HG02973 (cell line): ENCODE data around the gene FAM193B.
A peak's percentile ranks its signal among the peaks of the same experiment; 100 is the strongest.

Source experiments
- ATAC-seq: cut with Tn5 transposase; IDR thresholded peaks from one replicate; pipeline ENCODE4 v1.9.1; 2021; ENCODE audit warnings: moderate library complexity; ENCODE audit not compliant: unreplicated experiment

Gene FAM193B

DNA sequence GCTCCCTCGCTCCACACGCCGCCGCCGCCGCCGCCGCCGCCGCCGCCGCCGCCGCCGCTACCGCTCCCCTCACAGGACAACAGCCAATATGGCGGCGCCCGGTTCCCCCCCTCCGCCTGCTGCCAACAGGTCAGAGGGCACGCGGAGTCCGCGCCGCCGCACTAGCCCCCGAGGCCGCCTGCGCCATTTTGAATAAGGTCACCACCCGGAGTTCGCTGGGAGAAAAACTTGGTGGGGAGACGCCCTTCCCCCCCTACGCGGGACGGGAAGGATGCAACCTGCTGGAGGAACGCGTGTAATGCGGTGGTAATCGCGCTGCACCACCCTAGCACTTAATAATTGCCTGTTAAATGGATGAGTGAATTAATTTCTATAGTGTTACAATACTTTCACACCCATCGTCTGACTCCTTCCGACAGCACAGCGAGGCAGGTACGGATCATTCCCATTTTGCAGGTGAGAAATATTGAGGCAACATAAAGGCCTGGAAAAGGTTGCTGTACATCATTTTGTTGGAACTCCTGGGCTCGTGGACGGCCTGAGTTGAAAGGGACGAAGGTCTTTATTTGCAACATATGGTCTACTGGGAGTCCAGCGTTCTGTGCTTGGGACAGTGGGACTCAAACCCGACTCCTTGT, at the start of gene FAM193B:
TSS of gene FAM193B (minus strand) at position 90 of the 638 bp plus-strand sequence. CDS start 105 bp downstream, outside the sequence.
- ATAC-seq = peak; percentile 85

DNA sequence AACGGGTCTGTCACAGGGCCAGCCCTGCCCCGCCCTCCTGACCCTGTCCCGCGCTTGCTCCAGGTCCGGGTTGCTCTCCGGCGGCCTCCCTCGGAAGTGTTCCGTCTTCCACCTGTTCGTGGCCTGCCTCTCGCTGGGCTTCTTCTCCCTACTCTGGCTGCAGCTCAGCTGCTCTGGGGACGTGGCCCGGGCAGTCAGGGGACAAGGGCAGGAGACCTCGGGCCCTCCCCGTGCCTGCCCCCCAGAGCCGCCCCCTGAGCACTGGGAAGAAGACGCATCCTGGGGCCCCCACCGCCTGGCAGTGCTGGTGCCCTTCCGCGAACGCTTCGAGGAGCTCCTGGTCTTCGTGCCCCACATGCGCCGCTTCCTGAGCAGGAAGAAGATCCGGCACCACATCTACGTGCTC, 49.8 kb upstream of the FAM193B start:
- no peak for ATAC-seq

DNA sequence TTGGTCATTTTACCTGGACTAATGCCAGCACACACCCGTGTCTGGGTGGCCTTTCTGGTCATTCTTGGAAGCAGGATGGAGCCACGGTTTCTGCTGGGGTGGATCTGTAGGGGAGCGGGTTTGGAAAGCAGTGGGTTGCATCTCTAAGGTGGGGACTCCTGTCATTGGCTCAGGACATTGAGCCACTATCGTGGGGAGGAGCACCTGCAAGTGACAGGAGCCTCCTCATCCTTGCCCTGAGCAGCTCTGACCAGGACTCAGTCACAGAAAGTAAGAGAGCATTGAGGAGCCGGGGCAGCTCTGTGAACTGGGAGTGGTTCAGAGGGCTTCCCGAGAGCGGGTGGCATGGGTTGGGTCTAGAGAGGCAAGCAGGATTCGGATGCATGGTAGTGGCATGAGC, 49.3 kb upstream of the FAM193B start:
- ATAC-seq = no peak

DNA sequence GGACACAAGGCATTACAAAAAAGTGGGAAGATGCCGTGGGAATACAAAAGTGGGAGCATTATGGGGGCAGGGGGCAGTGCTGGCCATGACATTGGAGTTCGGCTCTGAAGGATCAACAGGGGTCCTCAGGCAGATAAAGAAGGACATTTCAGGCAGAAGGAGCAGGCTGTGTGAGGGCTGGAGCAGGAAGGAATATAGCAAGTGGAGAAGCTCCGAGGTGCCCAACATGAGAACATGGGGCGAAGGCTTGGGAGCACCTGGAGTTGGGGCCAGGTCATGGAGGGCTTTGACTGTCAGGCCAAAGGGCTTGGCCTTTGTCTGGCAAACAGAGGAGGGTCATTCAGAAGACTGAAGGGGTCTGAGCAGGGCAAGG, 48.1 kb upstream of the FAM193B start:
- ATAC-seq = no peak

DNA sequence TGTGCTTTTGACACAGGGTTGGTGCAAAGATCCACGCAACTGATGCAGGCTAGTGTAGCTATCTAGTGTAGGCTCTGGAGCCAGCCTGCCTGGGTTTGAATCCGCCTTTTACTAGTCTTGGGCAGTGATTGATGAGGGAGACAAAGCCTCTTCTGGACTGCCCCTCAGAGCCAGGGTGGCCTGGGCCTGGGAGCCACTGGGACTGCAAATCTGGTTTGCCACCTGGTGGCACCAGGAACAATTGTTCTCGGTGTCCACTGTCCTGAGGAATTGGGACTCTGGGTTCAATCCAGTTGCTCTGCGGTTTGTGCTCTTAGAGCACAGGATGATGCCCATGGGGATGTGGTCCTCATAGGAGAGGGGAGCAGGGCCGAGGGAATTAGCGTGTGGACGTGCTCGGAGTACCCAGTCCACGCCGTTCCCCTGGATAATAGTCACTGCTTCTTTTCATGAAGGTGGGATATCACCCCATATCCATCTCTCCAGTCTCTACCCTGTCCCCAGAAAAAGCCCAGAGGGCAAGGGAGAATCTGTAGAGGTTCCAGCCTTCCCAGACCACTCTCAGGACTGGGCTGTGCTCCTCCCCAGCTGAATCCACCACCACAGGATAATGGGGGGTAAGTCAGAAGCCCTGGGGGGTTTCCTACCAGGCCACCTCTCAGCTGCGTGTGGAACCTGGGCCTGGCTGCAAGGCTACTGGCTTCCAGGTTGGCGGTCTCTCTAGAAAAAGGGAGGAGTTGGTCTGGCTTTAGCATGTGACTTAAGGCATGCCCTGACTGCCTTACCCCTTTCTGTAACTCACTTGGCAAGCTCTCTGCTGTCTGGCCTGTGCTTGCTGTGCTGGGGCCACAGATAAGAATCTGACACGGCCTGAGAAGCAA, 47.5 kb upstream of the FAM193B start:
- no peak for ATAC-seq

DNA sequence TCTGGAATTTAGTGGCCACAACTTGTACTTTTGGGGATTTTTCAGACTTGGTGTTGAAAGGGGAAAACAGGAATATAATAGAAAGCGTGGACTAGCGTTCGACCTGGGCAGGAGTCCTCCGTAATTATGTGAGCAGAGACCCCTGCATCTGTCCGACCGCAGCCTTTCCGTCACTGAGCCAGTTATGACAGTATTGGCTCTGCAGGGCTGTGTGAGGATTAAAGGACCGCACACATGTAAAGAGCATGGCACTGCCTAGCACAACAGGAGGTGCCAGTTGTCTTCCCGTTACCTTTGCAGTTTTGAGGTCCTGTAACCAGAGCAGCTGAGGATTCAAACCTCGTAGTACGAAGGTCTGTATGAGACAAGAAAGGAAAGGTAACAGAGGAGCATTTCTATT, 46.8 kb upstream of the FAM193B start:
- ATAC-seq = no peak

DNA sequence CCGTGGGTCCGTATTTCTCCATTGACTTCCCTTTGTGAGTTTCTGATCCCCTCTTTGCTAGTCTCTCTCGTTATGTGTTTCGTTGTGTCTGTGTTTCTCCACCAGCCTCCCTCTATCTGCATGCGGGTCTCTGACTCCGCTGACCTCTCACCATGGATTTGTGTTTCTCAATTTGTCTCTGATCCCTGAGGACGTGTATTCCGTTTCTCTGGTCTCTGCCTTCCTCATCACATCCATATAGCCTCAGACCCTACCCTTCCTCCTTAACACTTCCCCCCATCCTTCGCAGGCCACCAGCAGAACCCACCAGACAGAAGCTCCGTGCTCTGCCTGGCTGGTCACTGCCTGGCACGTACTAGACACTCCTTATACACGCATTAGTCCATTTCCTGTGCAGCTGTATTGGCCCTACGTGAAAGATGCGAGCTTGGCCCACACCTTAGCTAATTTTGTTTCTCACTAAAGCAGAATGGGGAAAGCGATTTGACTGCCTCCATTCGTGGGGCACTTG, 46.2 kb upstream of the FAM193B start:
- peak; percentile 2 for ATAC-seq

DNA sequence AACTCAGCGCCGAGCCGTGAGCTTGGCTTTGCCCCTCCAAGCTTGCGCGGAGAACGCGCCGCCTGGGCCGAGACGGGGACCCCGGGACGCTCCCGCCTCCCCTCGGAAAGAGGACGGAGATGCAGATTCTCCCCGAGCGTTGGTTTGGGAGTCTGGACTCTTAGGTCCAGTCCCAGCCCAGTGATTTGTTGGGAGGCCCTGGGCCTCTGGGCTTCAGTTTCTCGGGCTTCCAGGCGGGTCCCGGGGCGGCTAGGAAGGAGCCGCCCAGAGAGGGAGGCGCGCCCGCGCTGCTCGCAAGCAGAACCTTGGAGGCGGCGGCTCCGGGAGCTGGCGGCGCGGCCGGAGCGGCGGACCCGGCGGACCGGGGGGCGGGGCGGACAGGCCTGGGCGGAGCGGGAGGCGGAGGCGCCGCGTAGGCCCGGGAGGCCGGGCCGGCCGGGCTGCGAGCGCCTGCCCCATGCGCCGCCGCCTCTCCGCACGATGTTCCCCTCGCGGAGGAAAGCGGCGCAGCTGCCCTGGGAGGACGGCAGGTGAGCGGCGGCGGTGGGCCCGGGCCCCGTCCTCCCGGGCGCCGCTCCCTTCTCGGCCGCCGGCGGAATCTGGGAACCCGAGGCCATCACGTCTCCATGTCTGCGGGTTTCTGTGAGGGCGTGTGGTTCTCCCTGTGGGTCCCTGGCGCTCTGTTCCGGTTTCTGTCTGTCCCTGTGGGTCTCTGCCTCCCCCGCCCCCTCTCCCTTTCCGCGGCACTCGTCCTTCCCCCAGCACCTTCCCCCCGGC, 45.6 kb upstream of the FAM193B start, which contains the start of gene B4GALT7:
TSS of gene B4GALT7 (plus strand) at position 402 of the 777 bp plus-strand sequence. CDS start at position 481, 79 bp downstream.
- ATAC-seq = peak; percentile 86

DNA sequence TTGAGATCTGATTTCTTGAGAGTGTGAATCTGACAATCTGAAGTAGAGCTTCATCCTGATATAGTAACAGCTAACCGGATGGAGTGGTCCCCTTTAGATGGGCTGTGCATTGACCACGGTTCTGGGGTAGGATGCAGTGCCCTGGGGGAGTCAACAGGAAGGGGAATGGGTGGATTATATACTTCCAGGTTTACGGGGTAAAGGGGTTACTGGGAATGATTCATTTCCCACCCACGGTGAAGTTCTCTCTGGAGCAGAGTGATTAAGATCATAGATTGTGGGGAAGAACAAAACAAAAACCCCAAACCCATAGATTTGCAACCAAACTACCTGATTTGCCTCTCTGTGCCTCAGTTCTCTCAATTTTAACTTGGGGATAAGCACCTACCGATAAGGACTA, 44.1 kb upstream of the FAM193B start:
- no peak for ATAC-seq

DNA sequence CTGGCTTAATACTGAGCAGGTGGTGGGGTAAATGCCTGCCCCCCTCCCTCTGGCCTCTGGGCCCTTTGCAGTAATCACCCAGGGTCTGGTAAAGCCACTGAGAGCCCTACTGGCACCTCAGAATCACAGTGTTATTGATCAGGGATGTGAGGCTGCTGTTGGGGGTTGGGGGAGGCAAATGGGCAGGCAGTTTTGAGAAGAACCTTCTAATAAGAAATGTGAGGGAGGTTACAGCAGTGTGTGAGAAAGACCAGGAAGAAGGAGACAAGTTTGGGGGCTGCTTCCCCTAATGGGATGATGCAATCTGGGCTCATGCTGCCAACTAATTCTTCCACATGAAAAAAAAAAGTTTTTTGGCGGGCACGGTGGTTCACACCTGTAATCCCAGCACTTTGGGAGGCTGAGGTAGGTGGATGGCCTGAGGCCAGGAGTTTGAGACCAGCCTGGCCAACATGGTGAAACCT, 42.4 kb upstream of the FAM193B start:
- ATAC-seq = no peak

DNA sequence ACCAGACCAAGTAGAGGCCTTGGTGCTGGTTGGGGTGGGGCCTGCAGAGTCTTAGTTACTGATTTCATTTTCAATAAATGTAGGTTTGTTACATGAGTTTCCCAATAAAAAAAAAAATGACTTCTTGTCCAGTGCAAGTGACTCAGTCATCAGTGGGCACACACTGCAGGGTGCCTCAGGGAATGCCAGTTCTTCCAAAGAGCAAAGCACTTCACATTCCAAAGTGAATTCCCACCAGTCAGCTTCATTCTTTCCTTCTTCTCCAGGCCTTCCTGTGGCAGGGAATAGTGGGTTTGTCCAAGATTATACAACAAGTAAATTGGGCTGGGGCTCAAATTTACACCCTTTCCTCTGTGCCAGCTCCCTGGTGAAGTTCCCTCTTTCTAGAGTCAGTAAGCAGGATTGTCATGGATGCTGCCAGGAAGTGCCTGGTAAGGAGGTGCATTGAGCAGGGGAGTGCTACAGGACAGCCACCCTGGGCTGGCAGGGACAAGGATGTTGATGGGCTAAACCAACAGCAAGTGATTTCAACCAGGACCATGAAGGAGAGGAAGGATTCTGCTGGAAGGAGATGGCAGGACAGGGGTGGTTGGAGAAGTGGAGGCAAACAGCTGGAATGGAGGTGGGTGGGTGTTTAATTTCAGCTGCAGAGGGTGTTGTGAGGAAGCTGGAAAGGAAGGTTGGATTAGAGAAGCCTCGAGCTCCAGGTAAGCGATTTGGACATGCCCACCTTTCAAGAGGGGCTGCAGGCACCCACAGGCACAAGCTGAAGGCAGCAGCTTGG, 41.8 kb upstream of the FAM193B start:
- ATAC-seq = no peak

DNA sequence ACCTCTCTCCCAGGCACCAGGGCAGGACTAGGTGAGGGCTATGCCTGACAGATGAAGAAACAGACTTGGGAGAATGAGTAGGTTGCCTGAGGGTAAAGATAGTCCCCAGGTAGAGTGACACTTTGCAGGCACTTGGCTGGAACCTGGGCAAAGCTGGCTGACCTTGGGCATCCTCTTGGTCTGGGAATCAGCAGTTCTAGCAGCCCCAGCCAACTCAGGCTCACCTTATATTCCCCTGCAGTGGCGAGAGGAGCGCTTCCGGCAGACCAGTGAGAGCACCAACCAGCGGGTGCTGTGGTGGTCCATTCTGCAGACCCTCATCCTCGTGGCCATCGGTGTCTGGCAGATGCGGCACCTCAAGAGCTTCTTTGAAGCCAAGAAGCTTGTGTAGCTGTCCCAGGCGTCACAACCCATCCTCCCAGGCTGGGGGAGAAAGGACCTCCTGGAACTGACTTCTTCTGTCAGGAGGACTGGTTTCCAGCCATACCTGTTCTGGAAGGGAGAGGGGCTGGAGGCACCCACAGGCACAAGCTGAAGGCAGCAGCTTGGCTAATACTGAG, 40.7 kb upstream of the FAM193B start:
- no peak for ATAC-seq

DNA sequence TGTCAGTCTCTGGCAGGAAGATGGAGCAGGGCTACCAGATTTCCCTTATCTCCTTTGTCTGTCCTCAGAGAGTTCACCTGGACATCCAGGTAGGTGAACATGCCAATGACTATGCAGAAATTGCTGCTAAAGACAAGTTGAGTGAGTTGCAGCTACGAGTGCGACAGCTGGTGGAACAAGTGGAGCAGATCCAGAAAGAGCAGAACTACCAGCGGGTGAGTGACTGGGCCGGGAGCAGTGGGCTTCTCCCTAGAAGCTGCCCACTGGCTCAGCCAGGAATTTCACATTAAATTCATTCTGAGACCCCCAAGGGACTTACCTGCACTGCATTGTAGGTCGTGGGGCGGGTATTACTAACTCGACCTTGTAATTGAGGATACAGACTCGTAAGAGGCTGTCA, 39.7 kb upstream of the FAM193B start:
- no peak for ATAC-seq

DNA sequence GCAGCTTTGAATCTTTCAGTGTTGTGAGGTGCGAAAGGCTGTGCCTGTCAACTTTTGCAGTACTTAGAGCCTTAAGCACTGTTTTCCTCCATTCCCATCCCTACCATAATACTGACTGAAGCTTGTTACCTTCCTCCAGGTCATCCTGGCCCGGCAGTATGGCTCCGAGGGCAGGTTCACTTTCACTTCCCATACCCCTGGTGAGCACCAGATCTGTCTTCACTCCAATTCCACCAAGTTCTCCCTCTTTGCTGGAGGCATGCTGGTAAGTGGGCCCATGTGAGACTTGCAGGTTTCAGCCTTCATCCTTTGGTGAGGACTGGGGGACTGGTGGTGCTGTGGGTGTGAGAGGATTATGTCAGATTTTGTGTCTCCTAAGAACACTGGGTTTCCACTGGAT, 39.1 kb upstream of the FAM193B start:
- ATAC-seq = no peak

DNA sequence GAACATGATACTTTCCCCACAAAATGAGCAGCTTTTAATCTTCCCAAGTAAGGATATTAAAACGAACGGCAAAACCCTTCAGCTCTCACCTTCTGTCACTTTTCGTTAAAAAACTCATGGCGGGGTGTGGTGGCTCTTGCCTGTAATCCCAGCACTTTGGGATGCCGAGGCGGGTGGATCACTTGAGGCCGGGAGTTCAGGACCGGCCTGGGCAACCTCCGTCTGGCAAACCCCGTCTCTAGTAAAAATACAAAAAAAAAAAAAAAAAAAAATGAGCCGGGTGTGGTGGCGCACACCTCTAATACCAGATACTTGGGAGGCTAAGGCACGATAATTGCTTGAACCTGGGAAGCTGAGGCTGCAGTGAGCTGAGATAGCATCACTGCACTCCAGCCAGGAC, 38.5 kb upstream of the FAM193B start:
- no peak for ATAC-seq

DNA sequence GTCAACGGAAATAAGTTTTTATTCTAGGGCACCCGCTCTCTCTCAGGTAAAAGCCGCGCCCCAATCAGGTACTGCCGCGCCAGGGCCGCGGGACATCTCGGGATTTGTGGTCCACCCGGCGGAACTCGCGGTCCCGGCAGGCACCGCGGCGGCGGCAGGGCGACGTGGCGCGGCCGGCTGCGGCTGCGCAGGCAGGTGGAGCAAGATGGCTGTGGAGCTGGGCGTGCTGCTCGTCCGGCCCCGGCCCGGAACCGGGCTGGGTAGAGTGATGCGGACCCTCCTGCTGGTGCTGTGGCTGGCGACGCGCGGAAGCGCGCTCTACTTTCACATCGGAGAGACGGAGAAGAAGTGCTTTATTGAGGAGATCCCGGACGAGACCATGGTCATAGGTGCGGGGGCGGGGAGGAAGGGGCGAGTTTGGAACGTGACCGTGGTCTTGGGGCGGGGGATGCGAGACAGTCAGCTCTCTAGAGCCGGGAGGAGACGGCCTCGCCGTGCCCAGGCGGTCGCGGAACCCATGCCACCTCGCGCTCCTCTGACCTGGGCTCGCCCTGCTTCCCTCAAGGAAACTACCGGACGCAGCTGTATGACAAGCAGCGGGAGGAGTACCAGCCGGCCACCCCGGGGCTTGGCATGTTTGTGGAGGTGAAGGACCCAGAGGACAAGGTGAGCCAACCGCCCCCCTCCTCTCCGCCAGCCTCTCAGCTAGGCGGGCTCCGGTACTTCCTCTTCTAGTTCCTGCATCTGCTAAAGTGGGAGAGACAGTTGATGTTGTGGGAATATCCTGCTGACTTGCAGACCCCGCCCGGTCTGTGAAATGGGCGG, 37.9 kb upstream of the FAM193B start, which contains the start of gene TMED9:
TSS of gene TMED9 (plus strand) at position 194 of the 825 bp plus-strand sequence. CDS start at position 206, 12 bp downstream.
- ATAC-seq = peak; percentile 84

DNA sequence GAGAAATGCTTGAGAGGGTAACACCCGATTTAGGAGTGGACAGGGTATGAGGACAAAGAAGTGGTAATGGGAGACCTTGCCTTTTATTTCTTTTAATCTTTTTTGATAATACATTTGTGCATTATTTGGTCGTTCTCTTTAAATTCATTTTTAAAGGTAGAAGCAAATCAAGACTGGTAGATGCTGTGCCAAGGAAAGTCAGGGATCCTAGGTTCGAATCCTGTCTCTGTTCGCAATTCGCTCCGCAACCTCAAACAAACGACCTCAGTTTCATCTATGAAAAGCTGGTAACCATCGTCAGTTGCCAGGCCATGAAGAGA, 37.3 kb upstream of the FAM193B start:
- no peak for ATAC-seq

DNA sequence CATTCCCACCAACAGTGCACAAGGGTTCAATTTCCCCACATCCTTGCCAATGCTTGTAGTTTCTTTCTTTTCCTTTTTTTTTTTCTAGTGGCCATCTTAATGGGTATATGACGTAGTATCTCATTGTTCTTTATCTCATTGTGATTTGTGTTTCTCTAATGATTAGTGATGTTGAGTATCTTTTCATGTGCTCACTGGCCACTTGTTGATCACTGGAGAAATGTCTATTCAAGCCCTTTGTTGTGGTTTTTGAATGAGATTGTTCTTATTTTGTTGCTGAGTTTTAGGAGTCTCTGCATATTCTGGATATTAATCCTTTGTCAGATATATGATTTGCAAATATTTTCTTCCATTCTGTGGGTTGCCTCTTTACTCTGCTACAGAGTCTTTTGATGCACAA, 36.0 kb upstream of the FAM193B start:
- ATAC-seq = no peak

DNA sequence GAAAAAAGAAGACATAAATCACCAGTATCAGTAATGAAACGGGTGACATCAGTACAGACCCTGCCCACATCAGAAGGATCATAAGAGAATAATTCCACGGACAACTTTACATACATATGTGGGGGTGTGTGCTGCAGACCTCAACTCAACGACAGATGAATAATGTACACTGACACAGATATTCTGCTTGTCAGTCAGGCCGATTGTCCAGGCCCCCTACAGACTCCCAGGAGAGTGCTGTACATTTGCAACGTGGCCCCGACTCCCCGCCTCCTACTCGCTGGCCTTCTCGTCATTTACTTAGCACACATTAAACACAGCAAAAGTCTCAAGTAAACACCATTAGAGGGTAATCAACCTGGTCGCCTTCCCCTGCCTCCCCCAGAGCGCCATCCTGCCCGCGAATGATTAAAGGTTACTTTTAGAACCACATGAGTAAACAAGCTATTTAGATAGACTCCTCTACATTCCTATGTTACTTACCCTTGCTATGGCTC, 34.1 kb upstream of the FAM193B start:
- no peak for ATAC-seq
